ENCODE measurements around the gene SORL1-AS1.

SORL1-AS1 gene

DNA sequence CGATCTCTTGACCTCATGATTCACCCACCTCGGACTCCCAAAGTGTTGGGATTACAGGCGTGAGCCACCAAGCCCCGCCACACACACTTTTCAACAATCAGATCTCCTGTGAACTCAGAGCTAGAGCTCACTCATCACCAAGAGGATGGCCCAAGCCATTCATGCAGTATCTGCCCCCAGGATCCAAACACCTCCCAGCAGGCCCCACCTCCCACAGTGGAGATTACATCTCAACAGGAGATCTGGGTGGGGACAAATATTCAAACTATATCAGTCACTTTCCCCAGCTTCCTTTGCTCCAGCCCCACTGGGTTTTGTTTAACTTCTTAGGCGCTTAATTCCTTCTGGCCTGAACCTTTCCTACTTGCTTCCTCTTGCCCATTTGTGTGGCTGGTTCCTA is 26.9 kb downstream of the SORL1-AS1 start:
- TF ChIP-seq CTCF (conservative IDR thresholded peaks at IDR 0.05): no peak
- H3K27me3 Mint-ChIP-seq (ENCODE audit: low read depth): peaks cover 24% of the 10 kb centered on the region
- H3K23me2 ChIP-seq (ENCODE audit: insufficient read length, low read depth, low read length, poor library complexity, severe bottlenecking): peaks cover 5% of the 10 kb centered on the region
- H4K5ac ChIP-seq (ENCODE audit: insufficient read length, low read depth, low read length): no peak overlapping the region
- H3K36me3 Mint-ChIP-seq (ENCODE audit: insufficient read depth in 1 of 3, low read depth in 3 of 3): peaks cover 6 to 17% (median 8%) of the 10 kb centered on the region in 3 experiments
- no peak overlapping the region for H4K91ac ChIP-seq (ENCODE audit: insufficient read length, low read depth, low read length)
- DNase-seq: no peak
- no peak overlapping the region for H3K4me2 ChIP-seq (ENCODE audit: insufficient read depth, insufficient read length, low read length)
- H2AFZ ChIP-seq (ENCODE audit: low read length): no peak overlapping the region
- H4K8ac ChIP-seq (replicated peaks; ENCODE audit: insufficient read length, low read depth, low read length): no peak overlapping the region
- no peak overlapping the region for H2BK120ac ChIP-seq (ENCODE audit: low read depth, low read length, poor library complexity, severe bottlenecking)
- no peak overlapping the region for H2BK5ac ChIP-seq (ENCODE audit: insufficient read length, low read length)
- no peaks in the 10 kb centered on the region for H3K9me3 ChIP-seq (ENCODE audit: control insufficient read depth, low read depth, low read length)
- peaks cover 17 to 30% of the 10 kb centered on the region in 2 experiments for H3K4me1 Mint-ChIP-seq
- no peak overlapping the region for H3K14ac ChIP-seq (ENCODE audit: insufficient read depth, low read length)
- no peak overlapping the region for H3T11ph ChIP-seq (ENCODE audit: low read length)
- H3K9ac ChIP-seq (ENCODE audit: extremely low read depth, insufficient read length, low read length): no peak overlapping the region
- no peak overlapping the region for H3K23ac ChIP-seq (ENCODE audit: insufficient read length, low read depth, low read length)
- no peak overlapping the region for H3K18ac ChIP-seq (ENCODE audit: insufficient read length, low read depth, low read length)
- H3K27me3 ChIP-seq (ENCODE audit: insufficient read depth, low read length): no peaks in the 10 kb centered on the region
- no peaks in the 10 kb centered on the region for H3K79me1 ChIP-seq (ENCODE audit: insufficient read depth, low read depth, low read length, poor library complexity, severe bottlenecking)
- H3K27ac ChIP-seq (ENCODE audit: insufficient read length, low read depth, low read length): no peak overlapping the region
- no peak overlapping the region for H2BK12ac ChIP-seq (ENCODE audit: insufficient read length, low read depth, low read length)
- no peak overlapping the region for H3K4ac ChIP-seq (ENCODE audit: low read depth, low read length)
- no peak overlapping the region for H2BK15ac ChIP-seq (ENCODE audit: low read depth, low read length)
- H2BK20ac ChIP-seq (ENCODE audit: low read depth, low read length, poor library complexity, severe bottlenecking): no peak overlapping the region
- H3K79me2 ChIP-seq (ENCODE audit: insufficient read depth, low read length): no peaks in the 10 kb centered on the region; the same call in 1 of the 2 replicates
- no peaks in the 10 kb centered on the region for H4K20me1 ChIP-seq (ENCODE audit: control insufficient read depth, insufficient read depth, insufficient read length)
- no peak overlapping the region for H2AK5ac ChIP-seq (ENCODE audit: insufficient read length, low read length)
- peaks cover 5% of the 10 kb centered on the region; the same call in 1 of the 2 replicates for H3K4me1 ChIP-seq (ENCODE audit: insufficient read depth, low read length)
- peaks cover 9 to 10% of the 10 kb centered on the region in 2 experiments for H3K9me3 Mint-ChIP-seq
- no CpG with 5 or more reads among the region's 5 CpGs for WGBS (ENCODE audit: extremely low coverage, insufficient read length, low lambda C conversion rate)
- no peak overlapping the region for H3K27ac Mint-ChIP-seq
- H3K56ac ChIP-seq (ENCODE audit: insufficient read length, low read depth, low read length): no peak overlapping the region
- no peak overlapping the region for H3K4me3 Mint-ChIP-seq
